NK-92 (cell line): ENCODE measurements around the gene KCNQ2.

ENCODE experiments used
- DNase-seq: peaks from one replicate; lab custom pipeline; 2025; ENCODE audit not compliant: unreplicated experiment; lab: John Stamatoyannopoulos, UW

The KCNQ2 gene

DNA sequence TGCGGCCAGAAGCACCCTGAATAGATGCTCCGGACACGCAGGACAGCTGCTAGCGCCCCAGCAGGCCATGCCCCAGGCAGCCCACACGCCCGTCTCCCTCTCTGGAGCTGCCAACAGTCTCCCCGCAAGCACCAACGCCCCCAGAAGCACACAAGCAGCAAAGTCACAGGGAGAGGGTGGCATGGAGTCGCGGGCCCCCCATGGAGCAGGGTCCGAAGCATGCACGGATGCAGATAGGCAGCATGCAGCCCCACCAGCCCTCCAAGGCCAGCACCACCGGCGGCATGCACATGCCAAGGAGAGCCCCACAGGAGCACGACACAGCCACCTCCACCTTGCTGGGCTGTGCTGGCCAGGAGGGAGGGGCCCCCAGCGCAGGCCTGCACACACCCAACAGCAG, 53.8 kb downstream of the KCNQ2 start:
- no peak for DNase-seq

DNA sequence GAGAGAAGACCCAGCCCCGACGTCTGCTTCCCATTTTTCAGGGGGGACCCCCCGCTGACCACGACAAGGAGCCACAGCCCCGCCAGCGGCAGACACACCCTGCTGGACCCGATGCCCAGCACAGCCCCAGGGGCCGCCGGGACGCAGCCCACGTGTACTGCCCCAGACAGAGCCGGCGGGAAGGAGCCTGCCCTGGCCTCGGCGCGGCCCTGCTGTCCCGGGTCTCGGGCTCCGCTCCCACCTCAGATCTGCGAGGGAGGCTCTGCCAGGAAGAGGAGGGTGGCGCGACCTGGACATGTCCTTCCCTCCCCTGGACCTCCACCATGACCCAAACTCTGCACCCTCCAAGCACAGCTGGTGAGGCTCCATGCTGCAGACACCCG, 54.7 kb downstream of the KCNQ2 start:
- no peak for DNase-seq

DNA sequence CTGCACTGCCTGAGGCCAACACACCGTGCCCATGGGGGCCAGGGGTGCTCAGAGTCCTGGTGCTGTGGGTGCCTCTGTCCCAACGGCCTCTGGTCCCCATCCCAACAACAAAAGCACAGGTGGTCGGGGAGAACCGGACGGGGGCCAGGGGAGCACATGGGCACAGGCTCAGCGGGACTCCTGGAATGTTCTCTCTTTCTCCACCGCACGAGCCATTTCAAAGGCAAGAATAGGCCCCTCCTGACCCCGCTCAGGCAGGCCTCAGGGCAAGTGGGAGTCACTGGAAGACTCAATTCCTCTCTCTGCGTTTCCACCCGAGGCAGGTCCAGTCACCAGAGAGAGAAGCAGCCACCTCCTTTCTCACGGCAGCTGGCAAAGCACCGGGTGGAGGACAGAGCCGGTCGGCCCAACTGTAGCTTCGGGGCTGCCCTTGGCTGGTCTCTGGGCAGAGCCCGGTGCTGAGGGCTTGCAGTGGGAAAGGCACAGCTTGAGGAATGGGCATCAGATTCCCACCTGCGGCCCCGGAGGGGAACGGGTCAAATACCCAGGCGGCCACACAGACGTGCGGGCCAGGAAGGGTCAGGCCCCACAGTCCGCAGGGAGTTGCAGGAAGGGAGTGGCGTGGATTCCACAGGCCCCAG, 55.2 kb downstream of the KCNQ2 start:
- no peak for DNase-seq

DNA sequence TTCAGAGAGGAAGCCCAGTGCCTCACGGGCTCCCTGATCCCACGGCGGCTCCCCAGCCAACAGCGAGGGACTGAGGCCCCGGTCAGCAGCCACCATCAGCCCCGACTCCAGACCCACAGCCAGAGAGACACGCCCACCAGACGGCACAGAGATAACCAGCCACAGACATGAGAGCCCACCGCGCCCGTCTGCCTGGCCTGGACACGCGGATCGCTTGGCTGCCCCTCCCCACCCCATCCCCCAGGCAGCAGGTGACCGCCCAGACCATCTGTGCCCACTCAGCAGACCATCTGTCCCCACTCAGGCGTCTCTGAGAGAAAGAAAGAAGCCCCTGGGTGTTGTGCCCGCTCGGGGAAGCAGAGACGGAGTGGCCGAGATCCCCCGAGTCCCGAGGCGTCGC, 55.8 kb downstream of the KCNQ2 start:
- no peak for DNase-seq

DNA sequence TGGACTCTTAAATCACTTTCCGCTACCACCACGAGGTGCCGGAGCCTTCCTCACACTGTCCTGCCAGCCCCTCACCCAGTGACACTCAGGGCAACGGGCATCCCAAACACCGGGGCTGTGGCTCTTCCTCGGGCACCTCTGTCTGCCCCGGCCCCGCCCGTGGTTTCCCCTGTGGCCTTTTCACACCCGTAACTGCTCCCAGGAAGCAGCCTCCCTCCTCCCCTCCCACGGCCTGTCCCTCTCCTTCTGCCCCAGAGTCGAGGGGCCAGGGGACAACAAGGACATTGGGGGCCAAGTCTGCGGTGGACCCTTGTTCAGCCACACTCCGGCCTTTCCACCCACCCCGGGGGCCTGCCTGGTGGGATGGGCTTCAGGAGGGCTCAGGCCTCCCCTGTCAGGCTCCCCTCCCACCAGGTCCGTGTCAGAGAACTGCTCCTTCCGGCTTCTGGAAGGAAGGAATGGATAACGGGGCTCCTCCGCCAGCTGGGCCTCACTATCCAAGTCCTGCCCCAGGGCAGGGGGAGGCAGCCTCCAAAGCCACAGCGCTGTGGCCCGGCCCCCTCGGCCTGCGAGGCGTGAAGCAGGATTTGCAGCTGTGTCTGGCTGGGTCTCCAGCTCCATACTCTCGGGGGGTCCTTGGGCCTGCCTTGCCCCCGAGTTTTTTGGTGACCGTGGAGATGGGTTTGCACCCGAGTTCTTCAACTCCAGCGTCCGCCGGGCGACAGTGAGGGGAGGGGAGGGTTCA, 56.6 kb downstream of the KCNQ2 start:
- DNase-seq: peak; percentile 15

DNA sequence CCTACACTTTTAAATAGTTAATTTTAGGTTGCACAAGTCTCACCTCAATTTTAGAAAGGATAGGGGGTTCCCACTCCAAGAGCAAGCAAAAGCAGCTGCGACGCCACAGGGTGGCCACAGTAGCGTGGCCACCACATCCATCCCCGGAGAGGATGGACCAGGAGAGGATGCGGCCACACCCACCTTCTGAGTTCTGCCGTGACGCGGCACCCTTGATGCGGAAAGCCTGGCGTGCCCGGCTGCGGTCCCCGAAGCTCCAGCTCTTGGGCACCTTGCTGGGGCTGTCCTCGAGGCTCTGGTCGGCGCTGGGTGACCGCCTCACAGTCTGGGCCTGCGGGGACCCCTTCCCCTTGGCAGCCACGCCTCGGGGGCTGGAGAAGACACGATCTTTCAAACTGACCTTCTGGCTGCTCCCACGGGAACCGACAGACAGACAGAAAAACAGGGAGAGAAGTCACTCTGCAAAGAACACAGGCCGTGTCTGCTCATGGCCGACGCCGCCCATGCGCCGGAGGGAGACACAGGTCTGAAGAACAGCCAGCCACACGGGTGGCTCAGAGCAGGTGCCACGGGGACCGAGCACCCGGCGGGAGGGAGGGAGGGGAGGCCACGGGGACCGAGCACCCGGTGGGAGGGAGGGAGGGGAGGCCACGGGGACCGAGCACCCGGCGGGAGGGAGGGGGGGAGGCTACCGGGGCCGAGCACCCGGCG, 57.6 kb downstream of the KCNQ2 start:
- no peak for DNase-seq

DNA sequence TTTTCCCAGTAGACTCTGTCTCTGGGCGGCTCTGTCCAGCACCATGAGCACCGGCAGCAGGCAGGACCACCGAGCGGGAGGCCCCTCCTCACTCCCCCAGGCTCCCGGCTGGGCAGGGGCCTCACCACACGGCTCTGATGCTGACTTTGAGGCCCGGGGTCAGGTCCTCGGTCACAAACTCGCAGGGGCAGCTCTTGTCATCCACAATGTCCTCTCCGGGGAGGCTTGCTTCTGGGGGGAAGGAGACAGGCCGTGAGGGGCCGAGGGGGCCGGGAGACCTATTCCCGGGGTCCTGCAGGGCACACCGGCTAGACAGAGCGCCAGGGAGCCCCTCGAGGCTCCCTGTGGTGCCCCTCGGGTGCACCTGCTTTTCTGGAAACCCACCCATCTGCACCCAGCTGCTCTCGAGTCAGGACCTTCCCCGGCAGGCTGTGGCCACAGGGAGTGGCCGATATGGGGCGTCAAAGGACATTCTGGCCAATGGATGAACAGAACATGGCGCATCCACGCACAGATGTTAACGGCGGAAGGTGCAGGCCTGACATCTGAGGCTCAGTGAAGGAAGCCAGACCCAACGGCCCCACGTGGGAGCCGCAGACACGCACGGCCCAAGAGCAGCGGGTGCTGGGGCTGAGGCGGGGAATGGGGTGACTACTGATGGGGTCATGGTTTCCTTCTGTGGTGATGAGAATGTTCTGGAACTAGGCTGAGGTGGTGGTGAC, 58.3 kb downstream of the KCNQ2 start:
- no peak for DNase-seq

DNA sequence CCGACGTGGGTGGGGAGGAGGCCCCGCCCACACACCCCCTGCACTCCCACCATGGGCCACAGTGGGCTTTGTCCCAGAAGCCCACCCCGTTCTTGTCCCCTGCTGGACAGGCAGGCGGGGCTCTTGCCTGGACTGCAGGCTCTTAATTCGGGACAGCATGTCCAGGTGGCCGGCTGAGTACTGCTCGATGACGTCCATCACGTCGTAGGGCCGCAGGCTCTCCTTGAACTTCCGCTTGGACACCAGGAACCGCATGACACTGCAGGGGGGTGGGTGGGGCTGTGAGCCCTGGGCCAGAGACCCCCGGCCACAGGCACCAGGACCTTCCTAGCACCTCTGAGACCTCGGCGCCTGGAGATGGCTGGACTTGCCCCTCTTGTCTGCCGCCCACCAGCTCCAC, 59.1 kb downstream of the KCNQ2 start:
- DNase-seq: no peak

DNA sequence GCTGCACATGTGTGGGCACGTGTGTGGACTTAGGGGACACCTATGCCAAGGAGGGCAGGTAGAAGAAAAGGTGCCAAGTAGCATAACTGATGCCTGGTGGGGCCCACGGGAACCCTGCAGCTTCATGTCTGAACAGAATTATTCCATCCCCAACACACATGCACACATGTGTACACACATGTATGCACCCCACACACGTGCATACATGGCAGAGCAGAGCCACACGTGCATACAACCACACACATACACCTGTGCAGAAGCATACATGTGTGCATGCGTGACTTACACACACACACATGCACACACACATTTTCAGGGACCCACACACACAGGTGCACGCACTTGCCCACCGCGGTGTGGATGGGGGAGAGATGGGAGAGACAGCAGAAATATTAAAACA, 59.6 kb downstream of the KCNQ2 start:
- no peak for DNase-seq

DNA sequence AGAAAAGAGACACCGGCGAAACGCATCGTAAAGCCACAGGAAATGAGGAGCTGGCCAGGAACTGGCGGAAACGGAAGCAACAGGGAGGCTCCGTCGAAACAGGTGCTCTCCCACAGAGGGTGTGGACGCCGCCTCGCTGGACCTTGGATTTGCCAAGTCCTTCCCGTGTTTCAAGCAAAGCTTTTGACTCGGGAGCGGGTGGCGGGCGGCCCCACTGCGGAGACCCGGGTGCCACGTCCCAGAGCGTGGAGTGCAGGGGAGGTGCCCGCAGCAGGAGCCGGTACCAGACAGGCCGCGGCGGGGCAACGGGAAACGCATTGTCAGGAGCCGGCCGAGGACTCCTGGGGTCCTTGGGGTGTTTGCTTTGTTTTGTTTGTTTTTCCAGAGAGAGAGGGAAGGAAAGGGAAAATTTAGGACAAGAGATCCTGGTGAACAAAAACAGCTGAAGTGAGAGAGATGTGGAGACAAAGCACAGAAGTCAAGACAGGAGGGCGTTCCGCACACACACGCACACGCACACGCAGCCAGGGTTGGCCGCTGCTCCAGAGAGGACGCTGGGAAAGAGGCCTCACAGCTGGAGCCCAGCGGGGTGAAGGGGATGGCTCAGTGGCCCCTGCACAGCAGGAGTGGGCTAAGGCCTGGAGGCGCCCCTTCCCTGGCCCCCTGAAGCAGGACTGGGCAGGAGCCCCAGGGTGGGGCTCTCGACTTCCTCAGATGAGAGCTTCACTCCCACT, 60.4 kb downstream of the KCNQ2 start:
- DNase-seq: no peak

DNA sequence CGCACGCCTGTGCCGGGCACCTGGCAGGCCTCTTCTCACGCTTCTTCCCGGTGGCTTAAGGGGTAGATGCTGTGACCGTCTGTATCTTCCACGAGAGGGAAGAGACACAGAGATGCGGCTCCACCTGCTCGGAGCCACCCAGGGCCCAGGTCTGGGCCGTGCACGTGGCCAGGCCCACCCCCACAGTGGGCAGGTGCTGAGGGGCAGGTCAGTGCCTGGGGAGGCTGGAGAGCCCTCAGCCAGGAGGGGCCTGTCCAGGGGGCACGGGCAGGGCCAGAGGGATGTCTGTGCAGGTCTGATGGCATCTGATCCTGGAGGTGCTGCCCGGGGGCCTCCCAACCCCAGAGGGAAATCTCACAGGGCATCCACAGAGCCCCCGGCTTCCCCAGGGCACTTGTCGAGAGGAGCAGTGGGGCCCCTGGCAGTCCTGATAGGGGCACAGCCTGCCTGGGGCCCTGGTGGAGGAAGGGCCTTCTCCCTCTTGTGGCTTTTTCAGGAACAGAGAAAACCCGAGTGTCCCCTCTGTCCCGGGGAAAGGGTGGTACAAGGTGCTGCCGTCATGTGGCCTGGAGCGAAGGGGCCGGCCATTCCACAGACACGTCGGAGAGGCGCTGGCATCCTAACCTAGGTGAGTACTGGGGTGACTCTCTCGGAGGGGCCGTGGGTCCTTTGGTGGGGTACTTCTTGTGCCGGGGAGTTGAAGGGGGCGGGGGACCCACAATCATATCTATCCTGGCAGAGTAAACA, 61.1 kb downstream of the KCNQ2 start:
- DNase-seq: no peak

DNA sequence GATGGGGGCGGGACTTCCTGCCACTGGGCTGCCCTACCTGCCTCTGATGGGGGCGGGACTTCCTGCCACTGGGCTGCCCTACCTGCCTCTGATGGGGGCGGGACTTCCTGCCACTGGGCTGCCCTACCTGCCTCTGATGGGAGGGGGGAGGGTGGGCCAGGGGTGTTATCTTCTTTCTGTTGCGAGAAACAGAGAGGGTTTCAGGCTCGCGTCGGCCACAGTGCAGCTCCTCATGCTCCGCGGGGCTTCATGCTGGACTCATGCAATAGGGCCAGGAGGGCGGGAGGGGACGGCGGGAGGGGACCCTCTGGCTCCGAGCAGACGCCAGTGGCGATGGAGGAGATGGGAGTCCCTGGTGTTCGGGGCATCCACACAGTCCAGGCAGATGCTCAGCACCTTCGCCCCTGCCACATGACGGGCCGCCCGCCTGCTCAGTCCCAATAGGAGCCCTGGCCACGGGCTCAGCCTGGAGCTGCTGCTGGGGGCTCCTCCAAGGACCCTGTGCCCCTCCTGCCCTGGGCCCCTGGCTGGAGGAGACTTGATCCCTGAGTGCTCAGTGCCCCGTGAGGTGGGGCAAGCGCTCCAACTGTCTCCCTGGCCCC, 62.5 kb downstream of the KCNQ2 start:
- no peak for DNase-seq

DNA sequence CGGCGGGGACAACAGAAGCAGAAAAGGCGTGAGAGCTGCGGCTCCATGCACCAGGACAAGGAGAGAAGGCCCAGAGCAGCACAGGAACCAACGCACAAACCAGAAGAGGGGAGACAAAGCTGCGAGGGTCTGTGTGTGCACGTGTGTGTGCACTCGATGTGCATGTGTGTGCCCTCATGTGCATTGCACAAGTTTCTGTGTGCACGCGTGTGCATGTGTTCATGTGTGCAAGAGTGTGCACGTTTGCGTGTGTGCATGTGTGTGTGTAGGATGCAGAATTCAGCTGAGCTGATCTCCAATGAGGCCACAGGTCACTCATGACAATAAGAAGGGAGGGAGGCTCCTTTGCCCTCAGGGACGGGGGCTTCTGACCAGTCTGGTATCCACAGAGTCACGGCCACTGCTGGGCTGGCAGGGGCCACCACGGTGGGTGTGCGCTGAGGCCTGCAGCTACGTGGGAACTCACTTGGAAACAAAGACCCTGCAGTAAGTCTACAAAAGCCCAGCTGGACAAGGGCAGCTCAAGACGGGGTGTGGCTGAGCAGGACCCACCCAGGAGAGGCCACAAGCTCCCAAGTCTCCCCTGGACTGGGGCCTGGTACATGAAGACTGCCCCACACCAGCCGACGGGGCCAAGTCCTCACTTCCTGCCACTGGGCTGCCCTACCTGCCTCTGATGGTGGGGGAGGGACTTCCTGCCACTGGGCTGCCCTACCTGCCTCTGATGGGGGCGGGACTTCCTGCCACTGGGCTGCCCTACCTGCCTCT, 63.2 kb downstream of the KCNQ2 start:
- no peak for DNase-seq

DNA sequence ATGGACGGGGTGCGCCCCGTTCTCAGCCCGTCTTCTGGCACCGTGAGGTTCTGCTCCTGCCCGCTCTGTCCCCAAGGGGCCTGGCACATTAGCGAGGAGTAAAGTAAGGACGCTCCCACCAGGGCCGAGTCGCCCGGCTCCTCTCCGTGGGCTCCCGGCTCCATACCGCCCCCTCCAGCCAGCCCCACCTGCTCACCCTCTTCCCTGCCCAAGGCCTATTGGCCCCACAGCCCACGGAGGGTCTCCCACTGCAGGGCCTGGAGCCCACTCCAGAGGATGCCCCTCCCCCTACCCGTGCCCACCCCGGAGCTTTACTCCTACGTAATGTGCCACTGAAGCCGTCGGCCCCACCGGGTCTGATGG, 63.8 kb downstream of the KCNQ2 start:
- no peak for DNase-seq

DNA sequence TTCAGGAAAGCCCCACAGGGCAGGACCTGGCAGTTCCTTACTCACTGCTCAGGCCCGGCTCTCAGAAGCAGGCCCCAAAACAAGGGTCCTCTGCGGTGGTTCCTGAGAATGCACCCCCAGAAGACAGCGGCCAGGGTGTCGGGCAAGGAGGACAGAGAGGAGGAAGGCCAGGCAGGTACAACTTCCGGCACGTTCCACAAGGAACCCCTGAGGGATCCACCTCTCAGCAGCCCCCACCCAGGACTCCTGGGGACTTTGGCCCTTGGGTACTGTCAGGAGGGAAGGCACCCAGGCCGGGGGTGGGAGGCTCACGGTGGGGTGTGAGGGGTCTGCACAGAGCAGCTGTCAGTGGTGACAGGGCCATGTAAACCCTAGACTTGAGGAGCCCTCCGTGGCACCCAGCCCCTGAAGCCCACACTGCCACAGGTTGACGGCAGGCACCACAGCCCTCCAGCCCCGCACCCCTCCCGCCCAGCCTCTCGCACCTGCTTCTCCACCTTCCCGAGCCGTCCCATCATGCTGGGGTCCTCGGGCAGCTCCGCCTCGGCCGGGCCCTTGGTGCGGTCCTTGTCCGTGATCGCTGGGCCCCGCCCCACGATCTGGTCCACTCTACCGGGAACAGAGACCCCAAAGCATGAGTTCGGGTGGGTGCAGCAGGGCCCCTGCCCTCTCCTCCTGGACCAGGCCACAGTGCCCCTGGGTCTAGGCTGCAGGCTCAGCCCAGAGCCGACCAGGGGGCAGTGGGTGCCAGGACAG, 64.3 kb downstream of the KCNQ2 start:
- no peak for DNase-seq

DNA sequence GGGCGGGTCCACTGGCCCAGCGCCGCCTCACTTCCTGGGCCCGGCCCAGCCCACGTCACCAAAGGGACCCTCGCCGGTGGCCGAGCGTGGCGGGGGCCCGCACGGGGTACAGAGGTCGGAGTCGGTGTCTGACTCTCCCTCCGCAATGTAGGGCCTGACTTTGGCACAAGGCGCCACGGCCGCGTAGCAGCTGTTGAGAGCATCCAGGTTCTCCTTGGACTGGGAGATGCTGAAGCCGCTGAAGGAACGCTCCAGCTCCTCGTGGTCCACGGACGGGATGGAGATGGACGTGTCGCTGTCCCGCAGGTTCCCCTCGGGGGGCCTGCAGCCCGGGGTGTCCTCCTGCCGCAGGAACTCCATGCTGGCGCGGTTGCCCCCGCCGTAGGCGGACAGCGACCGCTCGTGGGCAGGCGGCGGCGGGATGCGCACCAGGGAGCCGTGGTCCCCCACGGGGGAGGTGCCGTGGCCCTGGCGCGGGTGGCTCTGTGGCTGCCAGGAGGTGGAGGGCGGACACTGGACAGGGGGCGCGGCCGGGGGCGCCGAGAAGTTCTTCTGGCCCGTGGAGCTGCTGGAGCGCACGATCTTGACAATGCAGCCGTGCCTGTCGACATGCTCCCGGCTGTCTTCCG, 65.7 kb downstream of the KCNQ2 start:
- DNase-seq: no peak

DNA sequence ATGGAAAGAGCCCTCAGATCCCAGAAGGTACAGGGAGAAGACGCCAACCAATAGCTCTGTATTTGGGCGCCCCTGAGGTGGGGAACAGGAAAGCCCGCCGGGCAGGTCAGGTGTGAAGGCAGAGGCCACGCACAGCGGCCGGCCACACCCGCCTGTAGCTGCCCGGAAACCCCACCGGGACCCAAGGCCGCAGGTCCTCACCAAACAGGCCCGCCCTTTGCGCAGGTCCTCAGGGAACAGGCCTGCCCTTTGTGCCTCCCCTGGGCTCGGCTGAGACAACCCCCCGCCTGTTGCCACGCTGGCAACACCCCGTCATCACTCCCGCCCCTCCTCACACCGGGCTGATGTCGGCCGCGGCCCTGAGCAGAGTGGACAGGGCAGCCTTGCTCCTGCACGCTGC, 66.4 kb downstream of the KCNQ2 start:
- DNase-seq: no peak

DNA sequence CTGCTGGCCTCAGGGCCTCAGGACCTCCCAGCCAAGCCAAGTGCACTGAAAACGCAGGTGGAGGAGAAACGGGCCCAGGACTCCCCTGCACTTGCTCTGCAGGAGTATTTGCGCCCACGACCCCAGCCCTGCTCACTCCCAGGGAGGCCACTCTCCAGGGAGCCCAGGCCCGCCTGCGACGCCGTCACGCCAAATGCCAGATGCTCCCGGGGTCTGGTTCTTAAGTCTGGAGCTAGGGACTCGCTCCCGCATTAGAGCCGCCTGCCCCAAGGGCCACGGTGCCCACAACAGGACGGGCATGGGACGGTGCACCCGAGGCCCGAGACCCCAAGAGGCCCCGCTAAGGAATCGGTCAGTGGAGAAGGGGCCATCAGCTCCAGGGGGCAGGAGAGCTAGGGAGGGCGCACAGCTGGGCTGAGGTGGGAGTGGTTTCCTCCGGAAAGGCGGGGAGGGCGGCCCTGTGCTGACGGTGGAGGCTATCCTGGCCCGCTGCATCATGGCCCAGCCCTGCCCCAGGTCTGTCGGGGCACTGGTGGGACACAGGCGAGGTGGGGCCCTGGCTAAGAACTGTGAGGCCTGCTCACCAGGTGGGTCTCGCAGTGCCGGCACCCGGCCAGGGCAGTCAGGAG, 67.2 kb downstream of the KCNQ2 start:
- no peak for DNase-seq
